Esophagus squamous epithelium (tissue), 5 donors: ENCODE data around the gene CCN5. TPM values are rescaled to one million over a fixed set of nuclear protein-coding genes. Genes with fewer than 3 reads are reported as not detected.
A peak's percentile ranks its signal among the peaks of the same experiment; 100 is the strongest.

Experiments used
- DNase-seq: peaks from one replicate; lab custom pipeline; 2025; lab: John Stamatoyannopoulos, UW
- H3K27ac ChIP-seq, 4 donors: fragments of 200-600 bp; sonication (generic); one replicate each; pipeline ENCODE4 v1.5.1; 2016 to 2019; ENCODE audit warnings: mild to moderate bottlenecking in 1 of 4
- H3K27me3 ChIP-seq, 4 donors: fragments of 200-600 bp; sonication (generic); 1 replicate in 3 of 4; 2 replicates in 1 of 4; pipeline versions ENCODE4 v1.5.1 to v1.6.0; 2017 to 2021; ENCODE audit warnings: antibody characterized with exemption in 1 of 4
- H3K36me3 ChIP-seq, 3 donors: fragments of 200-600 bp; sonication (generic); one replicate each; pipeline ENCODE4 v1.5.1; 2016 to 2019
- H3K4me1 ChIP-seq, 3 donors: fragments of 200-600 bp; sonication (generic); one replicate each; pipeline ENCODE4 v1.5.1; 2017 to 2019
- H3K4me3 ChIP-seq, 4 donors: fragments of 200-600 bp; sonication (generic); 1 replicate in 3 of 4; 2 replicates in 1 of 4; pipeline ENCODE4 v1.5.1; 2016 to 2019; ENCODE audit warnings: mild to moderate bottlenecking in 2 of 4, moderate library complexity in 1 of 4
- H3K9me3 ChIP-seq, 3 donors: fragments of 200-600 bp; sonication (generic); one replicate each; pipeline ENCODE4 v1.5.1; 2016 to 2019
- CTCF ChIP-seq, 6 experiments: fragments of 450-650 bp in 4 of 6; fragments of 200-600 bp in 2 of 6; sonication (generic) in 2 of 6; IDR thresholded peaks; one replicate each; pipeline ENCODE4 v1.5.1; 2016 to 2019; ENCODE audit warnings: antibody characterized with exemption in 6 of 6, mild to moderate bottlenecking in 4 of 6, moderate library complexity in 4 of 6
- POLR2A ChIP-seq, 4 donors: fragments of 450-650 bp; IDR thresholded peaks; one replicate each; pipeline ENCODE4 v1.6.1; 2017; ENCODE audit warnings: antibody characterized with exemption in 4 of 4, mild to moderate bottlenecking in 4 of 4, moderate library complexity in 3 of 4
- WGBS, 2 donors: methylation state at CpG; one replicate each; pipeline ENCODE4 v1.1.5; 2018; 5-methylcytosine and 5-hydroxymethylcytosine counted together
- intact Hi-C: fragments of 100-400 bp; cut with DNase I; formaldehyde crosslinking; loops from one replicate; pipeline ENCODE4 v1.15.0; 2022
- total RNA-seq, 4 donors: library from RNA; depleted of rRNA; stranded (reverse); fragments of >200 nt; gene quantifications; one replicate each; pipeline ENCODE4 v1.1.0, GENCODE V29; 2016
- donor health status: DM: yes; HTN: yes; CAD: no.

Gene CCN5
- total RNA-seq, 4 donors from 2014 or later: 6.7 to 83.9 (median 31.0) TPM

DNA sequence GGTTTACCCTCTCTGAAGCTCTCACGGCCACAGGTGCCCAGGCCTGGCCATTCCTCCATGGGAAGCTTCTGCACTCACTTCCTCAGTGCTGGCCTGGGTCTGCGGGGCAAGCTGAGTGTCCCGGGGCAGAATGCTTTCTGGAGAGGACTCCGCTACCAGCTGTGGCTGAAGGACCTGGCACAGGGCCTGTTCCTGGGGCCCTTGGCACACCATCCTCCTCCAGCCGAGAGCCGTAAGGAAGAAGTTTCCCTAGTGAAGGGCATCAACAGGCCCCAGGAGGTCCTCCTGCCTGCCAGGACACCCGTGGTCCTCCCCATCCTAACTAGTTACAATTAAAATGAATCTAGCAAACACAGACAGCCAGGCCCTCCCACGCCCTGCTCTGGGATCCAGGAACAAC, 16.5 kb downstream of the CCN5 start:
- no peak for DNase-seq
- TF ChIP-seq POLR2A (IDR thresholded peaks at IDR 0.05): no peak
- H3K27me3 ChIP-seq: no peaks in the 10 kb centered on the region
- intact Hi-C loops: loop anchor here (5.0 kb wide), 1 partner anchor 44 kb away; no protein-coding TSS in a partner anchor
- no peak overlapping the region for H3K4me3 ChIP-seq
- no peaks in the 10 kb centered on the region for H3K36me3 ChIP-seq
- H3K9me3 ChIP-seq: no peaks in the 10 kb centered on the region
- 55 to 69% methylated on average over 6 to 8 of the region's 8 CpGs for WGBS, 2 donors
- H3K4me1 ChIP-seq: peaks cover 5 to 28% (median 15%) of the 10 kb centered on the region in 3 donors
- peak overlapping the region in 2 of 4 donors; percentile 29 to 41 for H3K27ac ChIP-seq

DNA sequence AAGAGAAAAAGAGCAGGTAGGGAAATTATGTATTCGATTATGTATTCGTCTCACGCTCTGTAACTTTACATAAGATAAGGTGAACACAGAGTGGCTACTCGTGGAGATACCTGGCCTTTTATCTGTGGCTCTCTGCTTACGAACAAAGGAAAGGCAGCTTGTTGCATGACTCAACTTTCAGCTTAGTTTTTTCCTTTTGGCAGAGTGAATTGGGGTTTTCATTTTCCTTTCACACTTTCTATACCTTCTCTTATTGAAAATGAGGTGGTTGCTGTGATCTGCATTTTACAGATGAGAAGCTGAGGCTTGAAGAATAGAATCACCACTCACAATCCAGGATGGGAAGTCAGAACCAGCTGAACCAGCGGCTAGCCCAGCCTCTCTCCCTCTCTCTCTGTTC, 17.2 kb downstream of the CCN5 start:
- Histone ChIP-seq H3K4me1 (peaks cover 5 to 28% (median 15%) of the 10 kb centered on the region in 3 donors), H3K27me3 (no peaks in the 10 kb centered on the region), H3K4me3 (no peak overlapping the region), H3K36me3 (no peaks in the 10 kb centered on the region), H3K9me3 (no peaks in the 10 kb centered on the region), H3K27ac (no peak overlapping the region)
- no peak for DNase-seq
- intact Hi-C loops: loop anchor here (5.0 kb wide), 1 partner anchor 45 kb away; no protein-coding TSS in a partner anchor
- 39 to 51% methylated on average over 6 of the region's 6 CpGs for WGBS, 2 donors
- no peak for TF ChIP-seq CTCF (IDR thresholded peaks at IDR 0.05)
- TF ChIP-seq POLR2A (IDR thresholded peaks at IDR 0.05): no peak

DNA sequence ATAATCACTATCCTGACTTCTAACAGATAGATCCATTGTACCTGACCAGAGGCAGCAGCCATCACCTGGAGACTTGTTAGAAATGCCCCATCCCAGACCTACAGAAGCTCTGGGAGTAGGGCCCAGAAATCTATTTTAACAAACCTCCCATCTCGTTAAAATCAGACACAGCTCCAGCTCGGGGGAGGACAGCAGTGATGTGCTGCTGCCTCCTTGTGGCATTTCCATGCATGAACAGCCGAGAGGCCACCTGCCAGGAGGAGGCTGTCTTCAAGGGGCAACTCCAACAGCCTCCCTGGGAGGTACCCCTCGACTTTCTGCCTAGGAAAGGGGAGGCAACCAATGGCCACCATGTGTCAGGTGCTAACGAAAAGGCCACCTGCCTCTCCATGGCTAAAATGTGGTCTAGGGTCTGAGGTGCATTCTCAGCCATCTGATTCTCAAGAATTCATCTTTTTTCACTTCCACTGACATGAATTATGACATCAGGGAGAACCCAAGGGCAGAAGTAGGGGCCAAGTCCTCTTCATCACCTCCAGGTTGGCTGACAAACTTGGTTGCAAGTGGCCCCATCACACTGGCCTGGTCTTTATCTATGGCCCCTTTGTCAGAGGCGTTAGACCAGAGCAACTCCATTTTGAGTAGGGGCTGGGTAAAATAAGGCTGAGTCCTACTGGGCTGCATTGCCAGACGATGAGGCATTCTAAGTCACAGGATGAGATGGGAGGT, 18.3 kb downstream of the CCN5 start:
- no peaks in the 10 kb centered on the region for H3K27me3 ChIP-seq
- no peaks in the 10 kb centered on the region for H3K9me3 ChIP-seq
- 29 to 33% methylated on average over 6 of the region's 7 CpGs for WGBS, 2 donors
- no peak for DNase-seq
- no peaks in the 10 kb centered on the region for H3K36me3 ChIP-seq
- H3K4me3 ChIP-seq: no peak overlapping the region
- intact Hi-C loops: loop anchor here (5.0 kb wide), 1 partner anchor 46 kb away; no protein-coding TSS in a partner anchor
- TF ChIP-seq CTCF (IDR thresholded peaks at IDR 0.05) (peak; percentile 62 to 93 (median 90)), POLR2A (IDR thresholded peaks at IDR 0.05) (no peak)
- peaks cover 5 to 23% (median 15%) of the 10 kb centered on the region in 3 donors for H3K4me1 ChIP-seq
- H3K27ac ChIP-seq: no peak overlapping the region

- Histone ChIP-seq H3K9me3 (no peaks in the 10 kb centered on the region), H3K27me3 (no peaks in the 10 kb centered on the region), H3K4me3 (no peak overlapping the region), H3K36me3 (no peaks in the 10 kb centered on the region), H3K4me1 (peaks cover 0 to 13% (median 4%) of the 10 kb centered on the region in 3 donors), H3K27ac (no peak overlapping the region)
- WGBS, 2 donors: 64 to 77% methylated on average over 3 of the region's 3 CpGs
- no peak for DNase-seq
- TF ChIP-seq POLR2A (IDR thresholded peaks at IDR 0.05) (no peak), CTCF (IDR thresholded peaks at IDR 0.05) (peak in 4 of 6 experiments; percentile 14 to 34 (median 16))
- intact Hi-C loops: loop anchor here (5.0 kb wide), 1 partner anchor 48 kb away; no protein-coding TSS in a partner anchor
These were observed 19.8 kb downstream of the CCN5 start for GRCh38 chr20:44734938-44735337.

DNA sequence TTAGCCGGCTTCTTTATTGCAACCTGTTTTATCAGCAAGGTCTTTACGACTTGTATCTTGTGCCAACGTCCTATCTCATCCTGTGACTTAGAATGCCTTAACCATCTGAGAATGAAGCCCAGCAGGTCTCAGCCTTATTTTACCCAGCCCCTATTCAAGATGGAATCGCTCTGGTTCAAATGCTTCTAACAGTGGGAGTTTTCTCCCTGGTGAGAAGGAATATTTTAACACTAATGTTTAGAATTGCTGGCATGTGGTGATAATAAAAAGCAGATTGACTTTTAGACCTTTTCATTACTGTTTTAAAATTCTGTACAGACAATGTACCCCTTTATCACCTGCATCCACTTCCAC, 20.6 kb downstream of the CCN5 start:
- no peaks in the 10 kb centered on the region for H3K27me3 ChIP-seq
- no peak overlapping the region for H3K27ac ChIP-seq
- H3K9me3 ChIP-seq: no peaks in the 10 kb centered on the region
- DNase-seq: no peak
- H3K36me3 ChIP-seq: no peaks in the 10 kb centered on the region
- no peak overlapping the region for H3K4me3 ChIP-seq
- 92 to 94% methylated on average over 4 of the region's 4 CpGs for WGBS, 2 donors
- H3K4me1 ChIP-seq: peaks cover 0 to 12% (median 4%) of the 10 kb centered on the region in 3 donors
- no peak for TF ChIP-seq POLR2A (IDR thresholded peaks at IDR 0.05)
- no peak for TF ChIP-seq CTCF (IDR thresholded peaks at IDR 0.05)
- intact Hi-C loops: no loop called here
